ENCODE data around the gene VAV2.
A peak's percentile ranks its signal among the peaks of the same experiment; 100 is the strongest.

Gene VAV2

GRCh38 chr9:133879615-133880014 lies 112.5 kb downstream of the VAV2 start:
- no peak for DNase-seq (ENCODE audit: low spot score)
- in situ Hi-C loops (cut with MboI; ENCODE audit: low pct_unique_long_range_greater_than_20kb, low sequenced_read_pairs, unreplicated experiment): no loop called here
- TF ChIP-seq, protein P1, sequence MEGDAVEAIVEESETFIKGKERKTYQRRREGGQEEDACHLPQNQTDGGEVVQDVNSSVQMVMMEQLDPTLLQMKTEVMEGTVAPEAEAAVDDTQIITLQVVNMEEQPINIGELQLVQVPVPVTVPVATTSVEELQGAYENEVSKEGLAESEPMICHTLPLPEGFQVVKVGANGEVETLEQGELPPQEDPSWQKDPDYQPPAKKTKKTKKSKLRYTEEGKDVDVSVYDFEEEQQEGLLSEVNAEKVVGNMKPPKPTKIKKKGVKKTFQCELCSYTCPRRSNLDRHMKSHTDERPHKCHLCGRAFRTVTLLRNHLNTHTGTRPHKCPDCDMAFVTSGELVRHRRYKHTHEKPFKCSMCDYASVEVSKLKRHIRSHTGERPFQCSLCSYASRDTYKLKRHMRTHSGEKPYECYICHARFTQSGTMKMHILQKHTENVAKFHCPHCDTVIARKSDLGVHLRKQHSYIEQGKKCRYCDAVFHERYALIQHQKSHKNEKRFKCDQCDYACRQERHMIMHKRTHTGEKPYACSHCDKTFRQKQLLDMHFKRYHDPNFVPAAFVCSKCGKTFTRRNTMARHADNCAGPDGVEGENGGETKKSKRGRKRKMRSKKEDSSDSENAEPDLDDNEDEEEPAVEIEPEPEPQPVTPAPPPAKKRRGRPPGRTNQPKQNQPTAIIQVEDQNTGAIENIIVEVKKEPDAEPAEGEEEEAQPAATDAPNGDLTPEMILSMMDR (IDR thresholded peaks at IDR 0.05; ENCODE audit: extremely low read depth, insufficient read depth, missing control alignments): no peak

- TF ChIP-seq, protein P1 (IDR thresholded peaks at IDR 0.05; ENCODE audit: extremely low read depth, insufficient read depth, missing control alignments): no peak
- in situ Hi-C loops (cut with MboI; ENCODE audit: low pct_unique_long_range_greater_than_20kb, low sequenced_read_pairs, unreplicated experiment): no loop called here
- DNase-seq (ENCODE audit: low spot score): no peak
Measured at GRCh38 chr9:133878402-133878801, 113.7 kb downstream of the VAV2 start.

DNA sequence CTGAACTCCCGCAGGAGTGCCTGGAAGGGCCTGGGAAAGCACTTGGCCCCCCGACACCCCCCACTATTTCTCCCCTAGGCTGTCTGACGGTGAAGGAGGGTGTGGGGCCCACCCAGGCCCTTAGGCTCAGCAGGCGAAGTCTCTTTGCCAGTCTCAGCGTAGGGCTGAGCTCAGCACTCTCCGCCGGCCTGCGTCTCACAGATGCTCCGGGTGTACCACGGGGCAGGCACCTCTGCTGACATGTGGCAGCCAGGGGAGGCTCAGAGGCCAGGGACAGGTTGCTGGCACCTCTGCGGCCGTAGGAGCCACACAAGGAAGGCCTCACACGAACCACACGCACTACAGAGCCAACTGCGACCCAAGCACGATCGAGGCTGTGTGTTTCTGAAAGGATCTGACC lies 114.2 kb downstream of the VAV2 start:
- DNase-seq (ENCODE audit: low spot score): no peak
- TF ChIP-seq, protein P1 (IDR thresholded peaks at IDR 0.05; ENCODE audit: extremely low read depth, insufficient read depth, missing control alignments): no peak
- in situ Hi-C loops (cut with MboI; ENCODE audit: low pct_unique_long_range_greater_than_20kb, low sequenced_read_pairs, unreplicated experiment): no loop called here

DNA sequence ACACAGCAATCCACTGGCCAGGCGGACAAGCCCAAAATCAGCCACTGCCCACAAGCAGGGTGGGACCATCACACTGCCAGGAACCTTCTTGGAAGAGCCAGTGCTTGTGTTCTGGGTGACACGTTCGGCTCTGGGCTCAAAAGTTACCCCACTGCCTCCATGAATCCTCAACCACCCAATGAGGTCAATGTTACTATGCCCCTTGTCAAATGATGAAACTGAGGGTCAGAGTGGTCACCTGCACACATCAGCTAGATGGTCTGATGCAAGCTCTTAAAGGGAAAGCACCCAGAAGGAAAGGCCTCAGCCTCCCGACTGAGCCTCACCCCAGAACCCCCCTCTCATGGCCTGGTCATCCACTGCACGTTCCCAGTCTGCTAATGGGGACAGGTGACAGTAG lies 114.8 kb downstream of the VAV2 start:
- TF ChIP-seq, protein P1 (IDR thresholded peaks at IDR 0.05; ENCODE audit: extremely low read depth, insufficient read depth, missing control alignments): no peak
- no peak for DNase-seq (ENCODE audit: low spot score)
- in situ Hi-C loops (cut with MboI; ENCODE audit: low pct_unique_long_range_greater_than_20kb, low sequenced_read_pairs, unreplicated experiment): no loop called here

DNA sequence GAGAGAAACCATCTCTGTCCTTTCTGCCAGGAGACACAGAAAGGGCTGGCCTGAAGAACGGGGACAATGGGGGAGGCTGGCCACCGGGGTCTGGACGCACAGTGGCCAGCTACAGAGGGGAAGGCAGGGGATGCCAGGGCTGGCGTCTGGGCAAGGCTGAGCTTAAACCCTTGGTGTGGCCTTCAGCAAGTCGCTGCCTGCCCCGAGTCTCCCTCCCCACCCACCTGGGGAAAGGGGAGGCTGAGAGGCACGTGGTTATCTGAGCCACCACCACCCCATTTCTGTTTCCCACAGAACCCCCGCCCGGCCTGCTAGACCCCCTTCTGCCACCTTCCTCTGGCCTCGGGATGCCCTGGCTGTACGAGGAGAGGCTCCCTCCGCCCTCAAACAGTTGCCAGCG lies 115.3 kb downstream of the VAV2 start:
- TF ChIP-seq, protein P1 (IDR thresholded peaks at IDR 0.05; ENCODE audit: extremely low read depth, insufficient read depth, missing control alignments): no peak
- DNase-seq (ENCODE audit: low spot score): no peak
- in situ Hi-C loops (cut with MboI; ENCODE audit: low pct_unique_long_range_greater_than_20kb, low sequenced_read_pairs, unreplicated experiment): no loop called here

DNA sequence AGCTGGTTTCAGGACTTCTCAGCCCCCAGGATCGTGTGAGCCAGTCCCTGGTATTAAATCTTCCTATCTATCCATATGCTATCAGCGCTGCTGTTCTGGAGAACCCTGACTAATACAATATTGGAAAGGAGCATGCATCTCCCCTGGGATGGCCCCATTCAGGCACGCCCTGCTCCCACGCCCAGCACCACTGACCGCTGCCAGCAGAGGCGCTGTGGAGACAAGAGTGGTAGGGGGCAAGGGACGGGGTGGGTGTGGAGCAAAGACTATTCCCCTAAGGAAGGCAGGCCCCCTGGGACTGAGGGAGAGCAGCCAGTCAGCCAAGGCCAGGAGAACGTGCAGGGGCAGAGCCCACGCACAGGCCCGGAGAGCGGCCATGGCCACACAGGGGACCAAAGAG lies 116.0 kb downstream of the VAV2 start:
- in situ Hi-C loops (cut with MboI; ENCODE audit: low pct_unique_long_range_greater_than_20kb, low sequenced_read_pairs, unreplicated experiment): no loop called here
- TF ChIP-seq, protein P1 (IDR thresholded peaks at IDR 0.05; ENCODE audit: extremely low read depth, insufficient read depth, missing control alignments): peak; percentile 33
- DNase-seq (ENCODE audit: low spot score): no peak

DNA sequence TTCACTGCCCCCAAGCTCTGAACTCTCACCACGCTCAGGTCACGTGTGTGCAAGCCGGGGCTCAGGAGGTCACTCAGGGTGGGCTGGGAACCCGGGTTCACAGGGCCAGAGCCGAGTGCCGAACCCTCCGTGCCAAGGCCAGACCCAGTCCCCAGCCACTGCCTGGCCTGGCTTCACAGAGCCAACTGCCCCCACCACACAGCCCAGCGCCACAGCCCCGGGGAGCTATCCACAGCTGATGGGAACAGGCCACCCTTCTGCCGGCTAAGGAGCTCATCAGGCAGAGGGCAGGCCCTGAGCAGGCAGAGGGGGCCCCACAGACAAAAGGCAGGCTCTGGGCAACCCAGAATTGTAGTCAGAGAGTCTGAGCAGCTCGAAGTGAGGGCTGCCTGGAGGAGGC lies 117.0 kb downstream of the VAV2 start:
- in situ Hi-C loops (cut with MboI; ENCODE audit: low pct_unique_long_range_greater_than_20kb, low sequenced_read_pairs, unreplicated experiment): no loop called here
- TF ChIP-seq, protein P1 (IDR thresholded peaks at IDR 0.05; ENCODE audit: extremely low read depth, insufficient read depth, missing control alignments): no peak
- DNase-seq (ENCODE audit: low spot score): no peak

All from GM13977 (cell line).